Measurements from ENCODE around the gene CLCN4.

GRCh38 chrX:10126834-10127233, 29.9 kb upstream of the CLCN4 start:
- no peak for TF ChIP-seq CTCF (IDR thresholded peaks at IDR 0.05)
- no peak for TF ChIP-seq POLR2A (IDR thresholded peaks at IDR 0.05)

All from upper lobe of left lung (tissue), 4 donors.